Measurements from ENCODE around the gene ZPBP2. TPM values are rescaled to one million over a fixed set of nuclear protein-coding genes. Genes with fewer than 3 reads are reported as not detected.
"Not testable (repeated sequence)": the region's sequence is repeated elsewhere in the genome, so short reads cannot be mapped to it uniquely, and the experiment has no call there.

The ZPBP2 gene
- polyA plus RNA-seq, 1 donor (not counting 4 experiments of a cell fraction or from before 2014, with no cell fraction given): not detected

- DNase-seq (ENCODE audit: low read depth, low spot score) (no peak), FAIRE-seq (no peak)
- Histone ChIP-seq H3K9ac (ENCODE audit: control insufficient read depth, extremely low read depth, insufficient read depth, low read length) (no peak overlapping the region), H3K4me2 (ENCODE audit: control insufficient read depth, extremely low read depth, insufficient read depth, low read depth, low read length) (no peak overlapping the region), H3K9me1 (ENCODE audit: control insufficient read depth, extremely low read depth, insufficient read depth, low read length) (no peaks in the 10 kb centered on the region), H3K79me2 (ENCODE audit: control insufficient read depth, insufficient read depth, low read length) (no peaks in the 10 kb centered on the region), H4K20me1 (ENCODE audit: control insufficient read depth, extremely low read depth, insufficient read depth, low read length) (no peaks in the 10 kb centered on the region), H2AFZ (ENCODE audit: control insufficient read depth, low read length) (no peak overlapping the region), H3K4me3 (ENCODE audit: control insufficient read depth in 2 of 3, extremely low read depth in 1 of 3, insufficient read depth in 2 of 3, low read depth in 1 of 3, low read length in 3 of 3) (no peak overlapping the region), H3K27me3 (ENCODE audit: control insufficient read depth, extremely low read depth, insufficient read depth, low read length) (peaks cover 14% of the 10 kb centered on the region), H3K36me3 (ENCODE audit: control insufficient read depth in 2 of 2, extremely low read depth in 1 of 2, insufficient read depth in 2 of 2, low read length in 2 of 2) (no peaks in the 10 kb centered on the region), H3K27ac (ENCODE audit: control insufficient read depth, insufficient read depth, low read length) (no peak overlapping the region), H3K4me1 (ENCODE audit: control insufficient read depth, extremely low read depth, insufficient read depth, low read length) (no peaks in the 10 kb centered on the region), H3K9me3 (ENCODE audit: control insufficient read depth, low read depth, low read length) (no peaks in the 10 kb centered on the region)
- TF ChIP-seq EZH2 (IDR thresholded peaks at IDR 0.05; ENCODE audit: low read length) (no peak), CTCF (optimal IDR thresholded peaks at IDR 0.05 in 1 of 3, IDR thresholded peaks at IDR 0.05 in 1 of 3, conservative IDR thresholded peaks at IDR 0.05 in 1 of 3; ENCODE audit: extremely low read depth in 1 of 3, insufficient read depth in 2 of 3, low read length in 3 of 3) (peak in 1 of 3 experiments; percentile 24)
- dilution Hi-C loops (cut with MboI; ENCODE audit: extremely low pct_ligation_motif_present, low sequenced_read_pairs): no loop called here
These were observed 4.7 kb downstream of the ZPBP2 start for GRCh38 chr17:39872751-39873150.

- dilution Hi-C loops (cut with MboI; ENCODE audit: extremely low pct_ligation_motif_present, low sequenced_read_pairs); H3K27me3 ChIP-seq (ENCODE audit: control insufficient read depth, extremely low read depth, insufficient read depth, low read length); H3K27ac ChIP-seq (ENCODE audit: control insufficient read depth, insufficient read depth, low read length); H3K4me3 ChIP-seq (ENCODE audit: control insufficient read depth in 2 of 3, extremely low read depth in 1 of 3, insufficient read depth in 2 of 3, low read depth in 1 of 3, low read length in 3 of 3); H3K79me2 ChIP-seq (ENCODE audit: control insufficient read depth, insufficient read depth, low read length); DNase-seq (ENCODE audit: low read depth, low spot score); H3K9me3 ChIP-seq (ENCODE audit: control insufficient read depth, low read depth, low read length); H3K9ac ChIP-seq (ENCODE audit: control insufficient read depth, extremely low read depth, insufficient read depth, low read length); H4K20me1 ChIP-seq (ENCODE audit: control insufficient read depth, extremely low read depth, insufficient read depth, low read length); H3K9me1 ChIP-seq (ENCODE audit: control insufficient read depth, extremely low read depth, insufficient read depth, low read length); H3K4me2 ChIP-seq (ENCODE audit: control insufficient read depth, extremely low read depth, insufficient read depth, low read depth, low read length); FAIRE-seq; H3K36me3 ChIP-seq (ENCODE audit: control insufficient read depth in 2 of 2, extremely low read depth in 1 of 2, insufficient read depth in 2 of 2, low read length in 2 of 2); H3K4me1 ChIP-seq (ENCODE audit: control insufficient read depth, extremely low read depth, insufficient read depth, low read length); H2AFZ ChIP-seq (ENCODE audit: control insufficient read depth, low read length): not testable (repeated sequence)
These were observed 18.1 kb downstream of the ZPBP2 start for GRCh38 chr17:39886102-39886501.

GRCh38 chr17:39887078-39887477 lies 19.1 kb downstream of the ZPBP2 start:
- Histone ChIP-seq H3K4me3 (ENCODE audit: control insufficient read depth in 2 of 3, extremely low read depth in 1 of 3, insufficient read depth in 2 of 3, low read depth in 1 of 3, low read length in 3 of 3) (no peak overlapping the region), H3K36me3 (ENCODE audit: control insufficient read depth in 2 of 2, extremely low read depth in 1 of 2, insufficient read depth in 2 of 2, low read length in 2 of 2) (no peaks in the 10 kb centered on the region), H3K9me3 (ENCODE audit: control insufficient read depth, low read depth, low read length) (no peaks in the 10 kb centered on the region), H3K79me2 (ENCODE audit: control insufficient read depth, insufficient read depth, low read length) (no peaks in the 10 kb centered on the region), H3K4me1 (ENCODE audit: control insufficient read depth, extremely low read depth, insufficient read depth, low read length) (no peaks in the 10 kb centered on the region), H3K9me1 (ENCODE audit: control insufficient read depth, extremely low read depth, insufficient read depth, low read length) (no peaks in the 10 kb centered on the region), H3K27me3 (ENCODE audit: control insufficient read depth, extremely low read depth, insufficient read depth, low read length) (peaks cover 6% of the 10 kb centered on the region), H3K9ac (ENCODE audit: control insufficient read depth, extremely low read depth, insufficient read depth, low read length) (no peak overlapping the region), H3K27ac (ENCODE audit: control insufficient read depth, insufficient read depth, low read length) (no peak overlapping the region), H2AFZ (ENCODE audit: control insufficient read depth, low read length) (no peak overlapping the region), H4K20me1 (ENCODE audit: control insufficient read depth, extremely low read depth, insufficient read depth, low read length) (no peaks in the 10 kb centered on the region), H3K4me2 (ENCODE audit: control insufficient read depth, extremely low read depth, insufficient read depth, low read depth, low read length) (no peak overlapping the region)
- TF ChIP-seq CTCF (optimal IDR thresholded peaks at IDR 0.05 in 1 of 3, IDR thresholded peaks at IDR 0.05 in 1 of 3, conservative IDR thresholded peaks at IDR 0.05 in 1 of 3; ENCODE audit: extremely low read depth in 1 of 3, insufficient read depth in 2 of 3, low read length in 3 of 3) (no peak), EZH2 (IDR thresholded peaks at IDR 0.05; ENCODE audit: low read length) (no peak)
- FAIRE-seq (no peak), DNase-seq (ENCODE audit: low read depth, low spot score) (no peak)
- dilution Hi-C loops (cut with MboI; ENCODE audit: extremely low pct_ligation_motif_present, low sequenced_read_pairs): no loop called here

Measured in keratinocyte (primary cell).